ENCODE data around the gene WDR86.

DNA sequence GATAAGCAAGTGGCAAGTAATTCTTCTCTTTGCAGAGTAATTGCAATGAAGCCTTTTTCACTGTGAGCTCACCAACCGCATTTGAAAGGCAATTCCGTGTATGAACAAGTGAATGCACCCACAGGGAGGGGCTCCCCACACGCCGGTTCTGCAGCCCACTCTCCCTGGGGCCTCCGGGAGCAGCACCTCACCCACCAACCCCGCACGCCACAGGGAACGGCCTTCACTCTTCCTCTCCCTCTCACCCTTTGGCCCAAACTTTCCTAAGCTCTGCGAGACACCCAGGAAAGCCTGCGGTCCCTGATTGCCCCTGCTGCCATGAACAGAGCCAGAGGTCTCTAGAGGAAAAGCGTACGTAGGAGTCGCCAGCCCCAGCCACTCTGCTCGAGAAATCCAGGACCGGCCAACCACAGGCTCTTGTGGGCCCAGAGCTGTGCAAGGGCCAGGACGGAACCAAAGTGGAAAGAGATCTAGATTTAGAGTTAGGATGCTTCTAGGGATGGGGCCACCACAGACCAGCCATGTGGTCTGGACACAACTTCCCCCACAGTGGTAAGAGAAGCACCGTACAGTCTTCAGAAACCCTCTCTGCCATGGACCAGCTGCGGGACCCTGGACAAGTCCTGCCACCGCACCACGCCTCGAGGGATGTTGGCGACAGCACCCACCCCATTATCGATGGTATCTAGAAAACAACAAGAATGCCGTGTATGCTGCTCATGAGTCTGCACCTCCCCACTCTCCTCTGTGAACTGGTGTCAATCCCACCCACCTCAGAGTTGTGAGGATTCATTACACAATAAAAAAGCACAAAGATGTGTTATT is 3.6 kb downstream of the WDR86 start:
- TF ChIP-seq POLR2A (IDR thresholded peaks at IDR 0.05; ENCODE audit: low read length) (no peak), GATA1 (IDR thresholded peaks at IDR 0.05; ENCODE audit: low read depth, low read length) (no peak)

Data from erythroblast (primary cell).